ENCODE measurements around the gene SUPT7L.

The SUPT7L gene, protein sequence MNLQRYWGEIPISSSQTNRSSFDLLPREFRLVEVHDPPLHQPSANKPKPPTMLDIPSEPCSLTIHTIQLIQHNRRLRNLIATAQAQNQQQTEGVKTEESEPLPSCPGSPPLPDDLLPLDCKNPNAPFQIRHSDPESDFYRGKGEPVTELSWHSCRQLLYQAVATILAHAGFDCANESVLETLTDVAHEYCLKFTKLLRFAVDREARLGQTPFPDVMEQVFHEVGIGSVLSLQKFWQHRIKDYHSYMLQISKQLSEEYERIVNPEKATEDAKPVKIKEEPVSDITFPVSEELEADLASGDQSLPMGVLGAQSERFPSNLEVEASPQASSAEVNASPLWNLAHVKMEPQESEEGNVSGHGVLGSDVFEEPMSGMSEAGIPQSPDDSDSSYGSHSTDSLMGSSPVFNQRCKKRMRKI

DNA sequence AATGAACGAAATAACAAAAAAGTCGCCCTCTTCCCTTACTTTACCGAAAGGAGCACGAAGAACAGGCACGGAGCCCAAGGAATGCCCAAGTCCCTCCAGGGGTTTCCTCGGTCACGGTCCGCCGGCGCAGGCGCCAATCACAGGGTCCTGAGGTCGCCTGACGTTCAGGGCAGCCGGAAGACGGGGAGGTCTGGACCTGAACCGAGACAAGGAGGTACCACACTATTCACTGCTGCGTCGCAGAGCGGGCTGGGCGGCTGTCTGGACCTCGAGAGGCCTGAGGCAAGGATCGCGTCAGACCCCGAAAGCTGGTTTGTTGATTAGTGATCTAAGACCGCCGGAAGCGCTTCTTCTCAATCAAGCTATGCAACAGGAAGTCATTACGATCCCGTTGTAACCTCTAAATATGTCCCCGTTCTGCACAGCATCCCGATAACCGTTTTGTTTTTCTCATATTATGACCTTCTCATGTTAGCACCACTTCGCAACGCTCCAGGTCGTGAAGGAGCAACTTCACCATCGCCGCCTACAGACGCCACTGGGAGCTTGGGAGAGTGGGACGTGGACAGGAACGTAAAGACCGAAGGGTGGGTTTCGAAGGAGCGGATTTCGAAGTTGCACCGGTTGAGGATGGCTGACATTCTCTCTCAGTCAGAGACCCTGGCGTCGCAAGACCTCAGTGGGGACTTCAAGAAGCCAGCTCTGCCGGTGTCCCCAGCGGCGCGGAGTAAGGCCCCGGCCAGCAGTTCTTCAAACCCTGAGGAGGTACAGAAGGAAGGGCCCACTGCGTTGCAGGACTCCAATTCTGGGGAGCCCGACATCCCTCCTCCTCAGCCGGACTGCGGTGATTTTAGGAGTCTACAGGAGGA is at the start of gene SUPT7L, which contains the start of gene SLC4A1AP:
Gene SUPT7L (minus strand): TSS at position 330 of the 869 bp plus-strand sequence. CDS start 1,422 bp downstream, outside the sequence.
Gene SLC4A1AP (plus strand): TSS at position 605 of the 869 bp plus-strand sequence. CDS start 26 bp downstream, at position 631.
- intact Hi-C loops (cut with DNase I) = loop anchor here (5.0 kb wide), 1 partner anchor 36 kb away; the partner anchor contains the start of genes CCDC121 and GPN1
- peak; percentile 56 to 94 (median 76) for DNase-seq

DNA sequence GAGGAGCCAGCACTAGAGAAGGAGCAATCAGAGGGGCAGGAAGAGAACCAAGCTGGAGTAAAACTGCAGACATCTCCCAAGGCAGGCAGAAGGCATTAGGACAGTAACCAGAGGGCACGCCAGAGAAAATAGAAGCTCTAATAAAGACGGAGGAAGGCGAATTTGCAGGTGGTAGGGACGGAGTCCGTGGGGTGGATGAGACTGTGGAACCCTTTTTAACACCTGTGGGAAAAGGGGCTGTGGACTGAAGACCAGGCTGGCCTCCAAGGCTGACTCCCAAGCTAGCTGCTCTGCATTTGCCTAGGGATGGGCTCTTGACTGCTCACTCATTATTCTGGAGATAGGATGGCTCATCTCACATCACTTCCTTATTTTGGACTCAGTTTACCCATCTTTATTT is 49.8 kb upstream of the SUPT7L start:
- intact Hi-C loops (cut with DNase I) = no loop called here
- DNase-seq = no peak

DNA sequence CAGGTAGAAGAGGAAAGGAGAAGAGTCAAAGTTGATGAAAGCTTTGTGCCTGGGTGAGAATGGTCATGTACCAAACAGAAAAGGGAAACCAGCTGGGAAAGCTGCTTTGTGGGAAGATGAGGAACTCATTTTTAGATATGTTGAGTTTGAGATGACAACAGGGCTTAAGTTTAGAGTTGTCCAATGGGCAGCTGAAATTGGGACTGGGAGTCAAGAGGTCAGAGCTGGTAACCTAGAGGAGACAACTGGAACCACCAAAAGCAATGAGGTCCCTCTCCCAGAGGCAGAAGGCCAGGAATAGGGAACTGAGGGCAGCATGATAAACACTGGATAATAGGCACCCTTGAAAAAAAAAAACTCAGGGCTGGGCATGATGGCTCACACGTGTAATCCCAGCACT is 49.1 kb upstream of the SUPT7L start:
- intact Hi-C loops (cut with DNase I) = no loop called here

GRCh38 chr2:27711804-27712203 is 48.4 kb upstream of the SUPT7L start:
- intact Hi-C loops (cut with DNase I) = no loop called here
- no peak for DNase-seq

More for the DNA sequence above, 49.1 kb upstream of the SUPT7L start:
- no peak for DNase-seq

GRCh38 chr2:27710640-27711430 is 47.4 kb upstream of the SUPT7L start:
- intact Hi-C loops (cut with DNase I) = no loop called here

DNA sequence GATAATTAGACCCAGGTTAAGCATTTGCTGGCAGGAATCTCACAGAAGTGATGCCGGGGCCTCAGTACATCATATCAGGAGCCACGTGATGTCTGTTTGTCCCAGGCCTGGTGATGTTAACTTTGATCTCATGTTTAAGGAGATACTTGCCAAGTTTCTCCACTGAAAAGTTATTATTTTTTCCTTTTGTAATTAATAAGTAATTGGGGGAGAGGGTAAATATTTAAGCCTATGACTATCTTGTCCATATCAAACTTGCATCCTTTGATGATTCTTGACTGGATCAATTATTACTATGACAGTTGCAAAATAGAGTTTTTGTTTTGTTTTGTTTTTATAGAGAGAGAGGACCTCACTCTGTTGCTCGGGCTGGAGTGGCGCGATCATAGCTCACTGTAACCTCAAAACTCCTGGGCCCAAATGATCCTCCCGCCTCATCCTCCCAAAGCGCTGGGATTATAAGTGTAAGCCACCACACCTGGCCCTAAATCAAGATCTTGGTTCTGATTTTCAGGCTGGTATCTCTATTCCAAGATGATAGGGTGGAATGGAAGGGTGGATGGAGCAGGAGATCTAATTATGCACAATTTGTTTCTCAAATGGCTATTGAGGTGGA is 46.7 kb upstream of the SUPT7L start:
- DNase-seq = no peak
- intact Hi-C loops (cut with DNase I) = no loop called here

More at GRCh38 chr2:27710640-27711430, 47.4 kb upstream of the SUPT7L start:
- DNase-seq = no peak

- DNase-seq = no peak
- intact Hi-C loops (cut with DNase I) = no loop called here
Observed at GRCh38 chr2:27709326-27709725, 45.9 kb upstream of the SUPT7L start.

DNA sequence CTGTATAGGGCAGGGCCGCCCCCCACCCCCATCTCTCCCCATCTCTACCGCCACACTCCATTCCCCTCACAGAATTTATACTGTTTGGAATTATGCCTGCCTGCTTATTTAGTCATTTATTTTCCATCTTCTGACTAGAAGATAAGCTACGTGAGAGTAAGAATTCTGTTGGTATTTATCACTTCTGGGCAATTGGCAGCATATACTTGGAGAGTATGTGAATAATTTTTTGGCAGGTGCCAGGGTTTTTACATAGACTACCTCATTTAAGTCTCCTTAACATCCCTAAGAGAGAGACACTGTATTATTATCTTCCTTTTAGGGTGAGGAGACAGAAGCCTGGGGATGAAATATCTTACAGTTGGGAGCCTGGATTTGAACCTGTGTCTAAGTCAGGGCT is 45.3 kb upstream of the SUPT7L start:
- intact Hi-C loops (cut with DNase I) = no loop called here
- DNase-seq = no peak

GRCh38 chr2:27708257-27708654 is 44.8 kb upstream of the SUPT7L start:
- intact Hi-C loops (cut with DNase I) = no loop called here
- no peak for DNase-seq

GRCh38 chr2:27707462-27708256 is 44.2 kb upstream of the SUPT7L start:
- DNase-seq = no peak
- intact Hi-C loops (cut with DNase I) = no loop called here

GRCh38 chr2:27705851-27706622 is 42.6 kb upstream of the SUPT7L start:
- intact Hi-C loops (cut with DNase I) = loop anchor here (2.0 kb wide), 1 partner anchor 747 kb away; no protein-coding TSS in a partner anchor
- DNase-seq = no peak

DNA sequence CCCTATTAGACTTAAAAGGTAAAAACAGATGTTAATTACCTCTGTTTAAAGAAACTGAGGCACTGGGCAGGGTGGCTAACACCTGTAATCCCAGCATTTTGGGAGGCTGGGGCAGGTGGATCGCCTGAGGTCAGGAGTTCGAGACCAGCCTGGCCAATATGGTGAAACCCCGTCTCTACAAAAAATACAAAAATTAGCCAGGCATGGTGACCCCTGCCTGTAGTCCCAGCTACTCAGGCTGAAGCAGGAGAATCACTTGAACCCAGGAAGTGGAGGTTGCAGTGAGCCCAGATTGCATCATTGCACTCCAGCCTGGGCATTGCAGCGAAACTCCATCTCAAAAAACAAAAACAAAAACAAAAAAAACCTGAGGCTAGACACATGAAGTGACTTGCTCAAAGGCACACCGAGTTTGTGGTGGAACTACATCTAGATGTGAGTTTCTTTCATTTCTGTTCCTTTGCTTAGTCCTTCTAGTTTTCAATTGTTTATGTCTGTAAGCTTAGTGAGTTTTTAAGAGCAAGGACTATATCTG is 41.0 kb upstream of the SUPT7L start:
- no peak for DNase-seq
- intact Hi-C loops (cut with DNase I) = loop anchor here (2.0 kb wide), 1 partner anchor 748 kb away; no protein-coding TSS in a partner anchor

DNA sequence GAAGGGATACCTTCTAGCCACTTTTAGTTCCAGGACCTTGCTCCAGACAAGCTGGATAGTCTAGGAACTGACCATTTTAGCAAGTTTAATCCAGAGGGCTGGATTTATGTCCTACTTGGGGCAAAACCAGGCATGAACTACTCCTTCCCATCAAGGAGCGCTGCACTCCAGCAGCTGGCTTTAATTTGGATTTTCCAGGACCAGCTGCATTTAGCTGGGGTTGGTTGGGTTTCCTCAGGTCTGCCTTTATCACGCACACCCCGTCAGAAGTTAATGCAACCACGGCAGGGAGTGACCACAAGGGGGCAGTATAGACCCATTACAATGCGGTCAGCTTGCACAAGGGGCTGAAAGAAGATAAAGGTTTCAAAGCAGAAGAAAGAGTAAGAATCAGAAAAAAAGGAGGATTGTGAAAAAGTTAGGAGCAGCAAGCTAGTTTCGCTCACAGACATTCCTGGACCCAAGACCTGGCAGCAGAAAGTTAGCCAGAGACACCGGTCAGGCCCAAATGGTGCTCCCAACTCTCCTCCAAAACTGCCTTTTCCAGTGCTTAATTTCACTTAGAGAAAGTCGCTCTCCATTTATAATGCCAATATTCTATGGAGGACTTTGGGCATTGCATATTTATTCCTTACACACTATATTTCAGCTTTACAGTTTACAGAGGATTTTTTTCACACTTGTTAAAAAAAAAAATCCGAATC is 40.4 kb upstream of the SUPT7L start:
- peak; percentile 59 to 97 (median 86) for DNase-seq
- intact Hi-C loops (cut with DNase I) = loop anchor here (2.0 kb wide), 2 partner anchors 693 to 749 kb away; no protein-coding TSS in a partner anchor

DNA sequence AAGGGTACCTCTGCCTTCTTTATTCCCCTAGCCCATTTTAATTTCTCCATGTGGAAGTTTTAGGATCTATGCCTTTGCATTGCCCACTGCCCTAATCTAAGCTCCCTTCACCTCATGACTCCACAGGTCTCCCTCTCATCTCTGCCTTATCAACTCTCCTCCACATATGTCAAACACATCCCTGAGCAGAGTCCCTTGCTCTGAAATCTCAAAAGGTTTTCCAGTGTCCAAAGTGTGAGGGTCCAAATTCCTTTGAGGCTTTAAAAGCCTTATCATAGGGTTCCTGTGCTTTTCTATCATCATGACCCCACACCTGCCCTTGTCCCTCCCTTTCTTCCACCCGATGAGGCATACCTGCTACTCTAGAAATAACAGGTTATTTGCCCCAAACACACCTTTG is 38.9 kb upstream of the SUPT7L start:
- intact Hi-C loops (cut with DNase I) = loop anchor here (2.0 kb wide), 1 partner anchor 694 kb away; no protein-coding TSS in a partner anchor
- no peak for DNase-seq

- intact Hi-C loops (cut with DNase I) = loop anchor here (2.0 kb wide), 1 partner anchor 695 kb away; no protein-coding TSS in a partner anchor
- DNase-seq = peak in 4 of 10 donors; percentile 28 to 86 (median 68)
Observed at GRCh38 chr2:27701676-27702075, 38.3 kb upstream of the SUPT7L start.

GRCh38 chr2:27697660-27698059 is 34.2 kb upstream of the SUPT7L start:
- intact Hi-C loops (cut with DNase I) = no loop called here

GRCh38 chr2:27690052-27690451 is 26.6 kb upstream of the SUPT7L start:
- DNase-seq = no peak
- intact Hi-C loops (cut with DNase I) = no loop called here

More at GRCh38 chr2:27697660-27698059, 34.2 kb upstream of the SUPT7L start:
- DNase-seq = no peak

Measured in posterior cingulate gyrus (tissue), 11 donors.